GM12865 (cell line): ENCODE results near the gene DNAAF1.
"Not testable (repeated sequence)": the region's sequence is repeated elsewhere in the genome, so short reads cannot be mapped to it uniquely, and the experiment has no call there.

ENCODE experiments used
- DNase-seq: peaks from one replicate; pipeline ENCODE4 v3.0.0; 2010; ENCODE audit warnings: low read depth
- H3K4me3 ChIP-seq: 2 replicates; pipeline ENCODE4 v1.5.1; 2011; ENCODE audit warnings: mild to moderate bottlenecking, low read depth, low read length, control low read depth
- CTCF ChIP-seq: IDR thresholded peaks from 2 replicates; pipeline ENCODE4 v1.5.1; 2011; ENCODE audit warnings: low read length, control low read depth, low read depth, inconsistent platforms; ENCODE audit not compliant: insufficient read depth; ENCODE audit errors: missing control alignments

Gene DNAAF1

GRCh38 chr16:84212154-84212553 lies 67.0 kb downstream of the DNAAF1 start:
- DNase-seq, result no peak
- no peak for TF ChIP-seq CTCF

GRCh38 chr16:84212631-84213030 lies 67.5 kb downstream of the DNAAF1 start:
- DNase-seq, result no peak
- no peak for TF ChIP-seq CTCF
- H3K4me3 ChIP-seq, result no peak overlapping the region

More at GRCh38 chr16:84212154-84212553, 67.0 kb downstream of the DNAAF1 start:
- H3K4me3 ChIP-seq, result no peak overlapping the region

GRCh38 chr16:84214451-84215066 lies 69.5 kb downstream of the DNAAF1 start:
- no peak for DNase-seq
- TF ChIP-seq CTCF, result no peak
- no peak overlapping the region for H3K4me3 ChIP-seq

- no peak for TF ChIP-seq CTCF
- H3K4me3 ChIP-seq, result no peak overlapping the region
- DNase-seq, result no peak
Measured at GRCh38 chr16:84215531-84215930, 70.4 kb downstream of the DNAAF1 start.

GRCh38 chr16:84216144-84216543 lies 71.0 kb downstream of the DNAAF1 start:
- not testable (repeated sequence) for H3K4me3 ChIP-seq, DNase-seq

GRCh38 chr16:84218176-84218823 lies 73.2 kb downstream of the DNAAF1 start:
- no peak for DNase-seq
- no peak overlapping the region for H3K4me3 ChIP-seq
- no peak for TF ChIP-seq CTCF

- no peak for TF ChIP-seq CTCF
- no peak overlapping the region for H3K4me3 ChIP-seq
- DNase-seq, result no peak
Measured at GRCh38 chr16:84218956-84219355, 73.8 kb downstream of the DNAAF1 start.
